ENCODE results near the gene CDK17.

The CDK17 gene

GRCh38 chr12:96310067-96310466 is 90.2 kb downstream of the CDK17 start:
- Histone ChIP-seq H3K36me3 (ENCODE audit: low read length) (peaks cover 41% of the 10 kb centered on the region), H3K27me3 (ENCODE audit: low read length) (no peaks in the 10 kb centered on the region), H3K27ac (ENCODE audit: low read depth, low read length) (no peak overlapping the region), H2AFZ (ENCODE audit: low read depth, low read length, severe bottlenecking) (no peak overlapping the region), H4K20me1 (ENCODE audit: low read depth, low read length) (no peaks in the 10 kb centered on the region), H3K79me2 (ENCODE audit: insufficient read depth, low read length) (peaks cover 51% of the 10 kb centered on the region), H3K9ac (ENCODE audit: low read length) (no peak overlapping the region), H3K9me3 (ENCODE audit: insufficient read depth, low read length) (no peaks in the 10 kb centered on the region), H3K4me3 (ENCODE audit: insufficient read depth, low read length, poor library complexity, severe bottlenecking) (no peak overlapping the region), H3F3A (ENCODE audit: insufficient read depth) (peaks cover 6% of the 10 kb centered on the region), H3K9me2 (replicated peaks; ENCODE audit: insufficient read depth, low read length) (no peaks in the 10 kb centered on the region), H3K4me2 (ENCODE audit: low read depth, low read length, poor library complexity, severe bottlenecking) (no peak overlapping the region)
- TF ChIP-seq EZH2phosphoT487 (conservative IDR thresholded peaks at IDR 0.05; ENCODE audit: low read length) (no peak), CTCF (IDR thresholded peaks at IDR 0.05; ENCODE audit: insufficient read depth, low read length, poor library complexity, severe bottlenecking) (no peak)

DNA sequence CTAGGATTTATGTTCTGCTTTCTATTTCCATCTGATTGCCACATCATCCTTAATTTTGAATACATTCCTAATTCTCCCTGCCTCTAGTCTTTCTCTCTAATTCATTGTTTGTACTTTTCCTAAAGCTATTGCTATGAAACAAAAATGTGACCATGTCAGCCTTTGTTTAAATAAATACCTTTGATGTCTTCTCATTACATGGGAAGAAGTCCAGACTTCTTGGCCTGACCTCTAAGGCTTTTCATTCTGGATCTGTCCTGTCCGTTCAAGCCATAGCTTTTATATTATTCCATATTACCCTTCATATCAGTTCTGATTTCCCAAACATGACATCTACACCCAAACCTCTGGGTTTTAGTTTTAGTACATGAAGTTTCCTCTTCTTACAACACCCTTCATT is 91.4 kb downstream of the CDK17 start:
- no peaks in the 10 kb centered on the region for H3K9me2 ChIP-seq (replicated peaks; ENCODE audit: insufficient read depth, low read length)
- no peak for TF ChIP-seq CTCF (IDR thresholded peaks at IDR 0.05; ENCODE audit: insufficient read depth, low read length, poor library complexity, severe bottlenecking)
- TF ChIP-seq EZH2phosphoT487 (conservative IDR thresholded peaks at IDR 0.05; ENCODE audit: low read length): no peak
- no peak overlapping the region for H2AFZ ChIP-seq (ENCODE audit: low read depth, low read length, severe bottlenecking)
- H3K4me2 ChIP-seq (ENCODE audit: low read depth, low read length, poor library complexity, severe bottlenecking): no peak overlapping the region
- H3K9ac ChIP-seq (ENCODE audit: low read length): no peak overlapping the region
- no peaks in the 10 kb centered on the region for H3K27me3 ChIP-seq (ENCODE audit: low read length)
- H3K9me3 ChIP-seq (ENCODE audit: insufficient read depth, low read length): no peaks in the 10 kb centered on the region
- no peak overlapping the region for H3K4me3 ChIP-seq (ENCODE audit: insufficient read depth, low read length, poor library complexity, severe bottlenecking)
- no peak overlapping the region for H3K27ac ChIP-seq (ENCODE audit: low read depth, low read length)
- H4K20me1 ChIP-seq (ENCODE audit: low read depth, low read length): no peaks in the 10 kb centered on the region
- peaks cover 41% of the 10 kb centered on the region for H3K36me3 ChIP-seq (ENCODE audit: low read length)
- peaks cover 45% of the 10 kb centered on the region for H3K79me2 ChIP-seq (ENCODE audit: insufficient read depth, low read length)
- H3F3A ChIP-seq (ENCODE audit: insufficient read depth): peaks cover 6% of the 10 kb centered on the region

- H3F3A ChIP-seq (ENCODE audit: insufficient read depth): peaks cover 20% of the 10 kb centered on the region
- TF ChIP-seq EZH2phosphoT487 (conservative IDR thresholded peaks at IDR 0.05; ENCODE audit: low read length): no peak
- TF ChIP-seq CTCF (IDR thresholded peaks at IDR 0.05; ENCODE audit: insufficient read depth, low read length, poor library complexity, severe bottlenecking): no peak
Observed at GRCh38 chr12:96305665-96306064, 94.6 kb downstream of the CDK17 start.

More at GRCh38 chr12:96305665-96306064, 94.6 kb downstream of the CDK17 start:
- Histone ChIP-seq H3K27ac (ENCODE audit: low read depth, low read length) (no peak overlapping the region), H3K4me3 (ENCODE audit: insufficient read depth, low read length, poor library complexity, severe bottlenecking) (no peak overlapping the region), H3K9me2 (replicated peaks; ENCODE audit: insufficient read depth, low read length) (no peaks in the 10 kb centered on the region), H3K9ac (ENCODE audit: low read length) (no peak overlapping the region), H2AFZ (ENCODE audit: low read depth, low read length, severe bottlenecking) (no peak overlapping the region), H3K36me3 (ENCODE audit: low read length) (peaks cover 19% of the 10 kb centered on the region), H3K4me2 (ENCODE audit: low read depth, low read length, poor library complexity, severe bottlenecking) (no peak overlapping the region), H3K9me3 (ENCODE audit: insufficient read depth, low read length) (no peaks in the 10 kb centered on the region), H3K79me2 (ENCODE audit: insufficient read depth, low read length) (peaks cover 49% of the 10 kb centered on the region), H4K20me1 (ENCODE audit: low read depth, low read length) (no peaks in the 10 kb centered on the region), H3K27me3 (ENCODE audit: low read length) (no peaks in the 10 kb centered on the region)
